Measurements from ENCODE around the gene ZNF469.

DNA sequence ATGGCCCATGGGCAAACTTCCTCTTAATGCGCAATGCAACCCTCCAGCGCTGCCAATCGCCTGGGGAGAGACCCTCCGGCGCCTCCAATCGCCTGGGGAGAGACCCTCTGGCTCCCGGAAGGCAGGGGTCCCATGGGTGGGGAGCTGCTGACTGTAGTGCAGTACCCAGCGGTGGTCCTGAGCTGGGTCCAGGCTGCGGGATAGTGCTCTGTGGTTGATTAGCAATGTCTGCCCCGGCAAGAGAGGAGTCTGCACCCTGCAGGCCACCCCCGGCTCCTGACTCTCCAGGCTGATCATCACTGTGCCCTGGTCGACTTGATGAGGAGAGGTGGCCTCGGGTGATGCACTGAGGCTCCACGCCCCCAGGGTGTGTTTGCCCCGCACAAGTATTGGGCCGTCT, 44.6 kb upstream of the ZNF469 start:
- TF ChIP-seq CTCF (IDR thresholded peaks at IDR 0.05; ENCODE audit: low read depth, low read length), result no peak
- TF ChIP-seq EZH2phosphoT487 (IDR thresholded peaks at IDR 0.05; ENCODE audit: low read depth), result no peak
